MCF 10A (cell line): ENCODE measurements around the gene RAB3D. TPM values are rescaled to one million over a fixed set of nuclear protein-coding genes. Genes with fewer than 3 reads are reported as not detected.
"Not testable (repeated sequence)": the region's sequence is repeated elsewhere in the genome, so short reads cannot be mapped to it uniquely, and the experiment has no call there.

Experiments
- BruUV-seq: library from RNA; stranded (reverse); fragments of 400-500 nt; replicated peaks from 2 replicates; lab custom pipeline; 2021; lab: Mats Ljungman, UMichigan
- CTCF ChIA-PET: fragments of 300-600 bp; sonication (Branson Sonifier 250); formaldehyde crosslinking; extraction: SDS; loops from one replicate; lab custom pipeline; 2021; ENCODE audit warnings: antibody characterized with exemption, inconsistent platforms; lab: Yijun Ruan, JAX
- POLR2A ChIA-PET: fragments of 300-600, 350-650 bp; sonication (Branson Sonifier 250); formaldehyde crosslinking; extraction: SDS; loops from one replicate; lab custom pipeline; 2020; ENCODE audit warnings: antibody characterized with exemption, inconsistent platforms; lab: Yijun Ruan, JAX
- DNase-seq: peaks from one replicate; pipeline ENCODE4 v3.0.0-alpha.2; 2018; ENCODE audit not compliant: unreplicated experiment
- H3K27ac Mint-ChIP-seq: one replicate; pipeline ENCODE4 v1.8.0; 2022; ENCODE audit warnings: mild to moderate bottlenecking, low read depth, mixed read lengths; ENCODE audit not compliant: unreplicated experiment
- H3K27me3 Mint-ChIP-seq: one replicate; pipeline ENCODE4 v1.8.0; 2022; ENCODE audit warnings: mixed read lengths; ENCODE audit not compliant: insufficient read depth, unreplicated experiment
- H3K36me3 Mint-ChIP-seq: one replicate; pipeline ENCODE4 v1.8.0; 2022; ENCODE audit warnings: mild to moderate bottlenecking, moderate library complexity, mixed read lengths; ENCODE audit not compliant: insufficient read depth, unreplicated experiment
- H3K4me1 Mint-ChIP-seq: one replicate; pipeline ENCODE4 v1.8.0; 2022; ENCODE audit warnings: mixed read lengths; ENCODE audit not compliant: insufficient read depth, unreplicated experiment
- H3K4me3 Mint-ChIP-seq: one replicate; pipeline ENCODE4 v1.8.0; 2022; ENCODE audit warnings: mild to moderate bottlenecking, moderate library complexity, mixed read lengths; ENCODE audit not compliant: unreplicated experiment
- H3K9me3 Mint-ChIP-seq: one replicate; pipeline ENCODE4 v1.8.0; 2022; ENCODE audit warnings: mixed read lengths; ENCODE audit not compliant: unreplicated experiment
- intact Hi-C: fragments of 100-400 bp; cut with micrococcal nuclease; formaldehyde crosslinking; loops from 2 replicates; pipeline ENCODE4 v1.14.1; 2022
- total RNA-seq: library from RNA; stranded (reverse); gene quantifications from 2 replicates; pipeline ENCODE4 v1.2.3, GENCODE V29; 2022
- TF ChIP-seq, protein P1 (sequence below): fragments of 200-600 bp; IDR thresholded peaks from one replicate; pipeline ENCODE4 v1.8.0; 2022; ENCODE audit warnings: antibody characterized with exemption, mild to moderate bottlenecking; ENCODE audit not compliant: unreplicated experiment

Gene RAB3D
- total RNA-seq, 1 experiment from 2014 or later = 46.5 TPM

DNA sequence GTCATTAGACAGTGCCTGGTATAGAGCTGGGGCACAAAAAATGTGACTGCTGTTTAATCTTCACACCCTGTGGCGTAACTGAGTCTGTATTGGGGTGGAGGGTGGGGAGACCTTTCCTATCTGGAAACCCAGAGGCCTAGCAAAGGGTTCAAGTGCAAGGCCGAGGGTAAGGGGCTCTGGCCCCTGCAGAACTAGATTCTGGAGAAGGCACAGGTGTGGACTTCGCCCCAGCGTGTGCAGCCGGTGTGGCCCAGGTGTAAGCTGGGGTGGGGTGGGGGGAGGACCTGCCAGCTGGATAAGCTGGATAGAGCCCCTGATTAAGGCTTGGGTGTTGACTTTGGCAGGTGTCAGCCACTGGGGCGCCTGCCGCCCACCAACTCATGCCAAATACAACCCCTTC lies 1.3 kb downstream of the RAB3D start:
- no TSS peak for BruUV-seq
- H3K27ac Mint-ChIP-seq = peak overlapping the region; percentile 59
- CTCF ChIA-PET = interaction anchor here (2.0 kb wide), 1 partner anchor 39 kb away, joined by 6 read pairs; no protein-coding TSS in a partner anchor
- H3K27me3 Mint-ChIP-seq = no peaks in the 10 kb centered on the region
- intact Hi-C loops = no loop called here
- POLR2A ChIA-PET = interaction anchor here (0.7 to 4.0 kb wide), 12 partner anchors 7 to 260 kb away, joined by 3 to 43 read pairs (median 6); partner anchors contain the start of genes CCDC159, ELOF1, SWSAP1 and TMEM205
- DNase-seq = no peak
- no peaks in the 10 kb centered on the region for H3K9me3 Mint-ChIP-seq
- TF ChIP-seq, protein P1, sequence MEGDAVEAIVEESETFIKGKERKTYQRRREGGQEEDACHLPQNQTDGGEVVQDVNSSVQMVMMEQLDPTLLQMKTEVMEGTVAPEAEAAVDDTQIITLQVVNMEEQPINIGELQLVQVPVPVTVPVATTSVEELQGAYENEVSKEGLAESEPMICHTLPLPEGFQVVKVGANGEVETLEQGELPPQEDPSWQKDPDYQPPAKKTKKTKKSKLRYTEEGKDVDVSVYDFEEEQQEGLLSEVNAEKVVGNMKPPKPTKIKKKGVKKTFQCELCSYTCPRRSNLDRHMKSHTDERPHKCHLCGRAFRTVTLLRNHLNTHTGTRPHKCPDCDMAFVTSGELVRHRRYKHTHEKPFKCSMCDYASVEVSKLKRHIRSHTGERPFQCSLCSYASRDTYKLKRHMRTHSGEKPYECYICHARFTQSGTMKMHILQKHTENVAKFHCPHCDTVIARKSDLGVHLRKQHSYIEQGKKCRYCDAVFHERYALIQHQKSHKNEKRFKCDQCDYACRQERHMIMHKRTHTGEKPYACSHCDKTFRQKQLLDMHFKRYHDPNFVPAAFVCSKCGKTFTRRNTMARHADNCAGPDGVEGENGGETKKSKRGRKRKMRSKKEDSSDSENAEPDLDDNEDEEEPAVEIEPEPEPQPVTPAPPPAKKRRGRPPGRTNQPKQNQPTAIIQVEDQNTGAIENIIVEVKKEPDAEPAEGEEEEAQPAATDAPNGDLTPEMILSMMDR = no peak
- H3K36me3 Mint-ChIP-seq = peaks cover 62% of the 10 kb centered on the region
- H3K4me3 Mint-ChIP-seq = peak overlapping the region; percentile 74
- peaks cover 13% of the 10 kb centered on the region for H3K4me1 Mint-ChIP-seq

DNA sequence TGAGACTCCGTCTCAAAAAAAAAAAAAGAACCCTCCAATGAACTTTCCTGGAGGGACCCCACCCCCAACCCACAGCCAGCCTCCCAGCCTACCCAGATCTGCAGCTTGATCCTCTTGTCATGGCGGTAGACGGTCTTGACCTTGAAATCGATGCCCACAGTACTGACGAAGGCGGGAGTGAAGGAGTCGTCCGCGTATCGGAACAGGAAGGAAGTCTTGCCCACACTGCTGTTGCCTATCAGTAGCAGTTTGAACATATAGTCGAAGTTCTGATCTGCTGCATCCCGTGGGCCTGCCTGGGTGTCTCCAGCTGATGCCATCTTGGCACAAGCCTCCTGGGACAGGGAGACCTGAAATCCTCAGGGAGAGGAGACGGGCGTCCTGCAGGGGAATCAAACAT lies 2.4 kb downstream of the RAB3D start:
- Mint-ChIP-seq H3K36me3 (peaks cover 73% of the 10 kb centered on the region), H3K27me3 (no peaks in the 10 kb centered on the region), H3K9me3 (no peaks in the 10 kb centered on the region), H3K4me3 (no peak overlapping the region), H3K27ac (no peak overlapping the region), H3K4me1 (peaks cover 13% of the 10 kb centered on the region)
- POLR2A ChIA-PET = interaction anchor here (0.8 to 4.0 kb wide), 3 partner anchors 10 to 222 kb away, joined by 3 to 43 read pairs (median 13); partner anchors contain the start of genes CCDC159, ELOF1, SWSAP1 and TMEM205
- CTCF ChIA-PET = interaction anchor here (0.8 kb wide), 1 partner anchor 1500 kb away, joined by 4 read pairs; no protein-coding TSS in a partner anchor
- TF ChIP-seq, protein P1 = no peak
- intact Hi-C loops = no loop called here
- no peak for DNase-seq
- BruUV-seq = no TSS peak

DNA sequence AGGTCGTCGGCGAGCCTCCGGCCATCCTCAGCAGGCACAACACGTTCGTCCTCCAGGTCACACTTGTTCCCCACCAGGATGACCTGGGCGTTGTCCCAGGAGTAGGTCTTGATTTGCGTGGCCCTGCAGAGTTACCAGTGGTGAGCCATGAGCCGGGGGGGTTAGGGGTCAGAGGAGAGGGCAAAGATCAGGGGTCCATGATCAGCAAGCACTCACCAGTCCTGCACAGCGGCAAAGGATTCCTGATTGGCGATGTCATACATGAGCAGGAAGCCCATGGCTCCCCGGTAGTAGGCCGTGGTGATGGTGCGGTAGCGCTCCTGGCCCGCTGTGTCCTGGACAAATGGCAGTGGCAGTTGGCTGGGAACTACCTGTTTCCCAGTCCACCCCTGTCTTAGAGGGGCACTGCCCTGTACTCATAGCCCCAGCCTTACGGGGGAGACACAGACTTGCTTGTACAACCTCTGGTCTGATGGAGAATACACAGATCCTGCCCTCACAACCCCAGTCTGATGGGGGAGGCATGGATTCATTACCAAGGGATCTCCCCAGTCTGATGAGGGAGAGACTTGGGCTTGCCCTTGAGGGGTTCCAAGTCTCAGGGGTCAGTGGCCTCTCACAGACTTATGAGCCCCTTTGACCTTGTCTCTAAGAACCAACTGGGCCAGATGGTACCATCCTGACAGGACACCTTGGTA lies 3.9 kb downstream of the RAB3D start:
- H3K4me1 Mint-ChIP-seq = peaks cover 13% of the 10 kb centered on the region
- H3K27me3 Mint-ChIP-seq = no peaks in the 10 kb centered on the region
- intact Hi-C loops = no loop called here
- ChIA-PET POLR2A (no interaction called here), CTCF (interaction anchor here (0.6 kb wide), 1 partner anchor 45 kb away, joined by 3 read pairs; no protein-coding TSS in a partner anchor)
- H3K9me3 Mint-ChIP-seq = no peaks in the 10 kb centered on the region
- peaks cover 66% of the 10 kb centered on the region for H3K36me3 Mint-ChIP-seq
- BruUV-seq = no TSS peak
- no peak overlapping the region for H3K4me3 Mint-ChIP-seq
- no peak for DNase-seq
- H3K27ac Mint-ChIP-seq = no peak overlapping the region
- TF ChIP-seq, protein P1 = no peak

DNA sequence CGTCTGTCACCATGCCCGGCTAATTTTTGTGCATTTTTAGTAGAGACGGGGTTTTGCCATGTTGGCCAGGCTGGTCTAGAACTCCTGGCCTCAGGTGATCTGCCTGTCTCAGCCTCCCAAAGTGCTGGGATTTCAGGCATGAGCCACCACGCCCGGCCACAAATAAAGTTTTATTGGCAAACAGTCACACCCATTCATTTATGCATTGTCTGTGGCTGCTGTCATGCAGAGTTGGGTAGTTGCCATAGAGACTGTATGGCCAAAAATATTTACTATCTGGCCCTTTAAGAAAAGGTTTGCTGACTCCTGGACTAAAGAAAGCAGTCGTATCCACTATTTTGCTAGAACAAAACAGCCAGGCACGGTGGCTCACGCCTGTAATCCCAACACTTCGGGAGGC lies 5.6 kb downstream of the RAB3D start:
- BruUV-seq, DNase-seq, H3K27ac Mint-ChIP-seq, CTCF ChIA-PET, intact Hi-C loops, H3K27me3 Mint-ChIP-seq, H3K4me3 Mint-ChIP-seq, H3K9me3 Mint-ChIP-seq: not testable (repeated sequence)
- peaks cover 12% of the 10 kb centered on the region for H3K4me1 Mint-ChIP-seq
- POLR2A ChIA-PET = interaction anchor here (1.7 kb wide), 1 partner anchor 10 kb away, joined by 4 read pairs; no protein-coding TSS in a partner anchor
- H3K36me3 Mint-ChIP-seq = peaks cover 81% of the 10 kb centered on the region
